ENCODE results near the gene ACAP1. TPM values are rescaled to one million over a fixed set of nuclear protein-coding genes. Genes with fewer than 3 reads are reported as not detected.

The ACAP1 gene
- total and polyA plus RNA-seq, 9 of the 15 experiments (the other 6 are each of a cell fraction or from before 2014, with no cell fraction given), result 0.15 to 8.5 (median 2.4) TPM

DNA sequence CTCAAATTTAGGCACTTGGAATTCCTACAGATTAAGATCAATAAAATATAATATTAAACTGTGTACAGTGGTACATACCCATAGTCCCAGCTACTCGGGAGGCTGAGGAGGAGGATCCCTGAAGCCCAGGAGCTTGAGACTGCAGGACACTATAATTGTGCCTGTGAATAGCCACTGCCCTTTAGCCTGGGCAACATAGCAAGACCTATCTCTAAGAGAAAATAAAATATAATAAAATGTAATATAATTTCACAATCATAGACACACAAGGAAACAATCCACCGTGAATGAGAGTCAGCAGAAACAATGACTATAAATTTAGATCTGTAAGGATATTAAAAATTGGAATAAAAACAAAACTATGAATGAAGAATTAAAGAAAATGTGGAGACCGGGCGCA, 34.5 kb downstream of the ACAP1 start (continued):
- TF ChIP-seq, protein P1, sequence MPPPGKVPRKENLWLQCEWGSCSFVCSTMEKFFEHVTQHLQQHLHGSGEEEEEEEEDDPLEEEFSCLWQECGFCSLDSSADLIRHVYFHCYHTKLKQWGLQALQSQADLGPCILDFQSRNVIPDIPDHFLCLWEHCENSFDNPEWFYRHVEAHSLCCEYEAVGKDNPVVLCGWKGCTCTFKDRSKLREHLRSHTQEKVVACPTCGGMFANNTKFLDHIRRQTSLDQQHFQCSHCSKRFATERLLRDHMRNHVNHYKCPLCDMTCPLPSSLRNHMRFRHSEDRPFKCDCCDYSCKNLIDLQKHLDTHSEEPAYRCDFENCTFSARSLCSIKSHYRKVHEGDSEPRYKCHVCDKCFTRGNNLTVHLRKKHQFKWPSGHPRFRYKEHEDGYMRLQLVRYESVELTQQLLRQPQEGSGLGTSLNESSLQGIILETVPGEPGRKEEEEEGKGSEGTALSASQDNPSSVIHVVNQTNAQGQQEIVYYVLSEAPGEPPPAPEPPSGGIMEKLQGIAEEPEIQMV (tag; conservative IDR thresholded peaks at IDR 0.05; ENCODE audit: low read depth), result no peak
- no peak for TF ChIP-seq JUNB (CRISPR knock-in tag; conservative IDR thresholded peaks at IDR 0.05)
- TF ChIP-seq, protein P2, sequence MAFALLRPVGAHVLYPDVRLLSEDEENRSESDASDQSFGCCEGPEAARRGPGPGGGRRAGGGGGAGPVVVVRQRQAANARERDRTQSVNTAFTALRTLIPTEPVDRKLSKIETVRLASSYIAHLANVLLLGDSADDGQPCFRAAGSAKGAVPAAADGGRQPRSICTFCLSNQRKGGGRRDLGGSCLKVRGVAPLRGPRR (CRISPR knock-in tag; IDR thresholded peaks at IDR 0.05), result no peak
- TF ChIP-seq XRCC4 (IDR thresholded peaks at IDR 0.05; ENCODE audit: extremely low read depth, insufficient read depth, insufficient read length), result no peak
- TF ChIP-seq ZNF174 (CRISPR knock-in tag; IDR thresholded peaks at IDR 0.05), result no peak
- no peak for TF ChIP-seq MED1 (CRISPR knock-in tag; IDR thresholded peaks at IDR 0.05; ENCODE audit: borderline replicate concordance)
- TF ChIP-seq, protein P3, sequence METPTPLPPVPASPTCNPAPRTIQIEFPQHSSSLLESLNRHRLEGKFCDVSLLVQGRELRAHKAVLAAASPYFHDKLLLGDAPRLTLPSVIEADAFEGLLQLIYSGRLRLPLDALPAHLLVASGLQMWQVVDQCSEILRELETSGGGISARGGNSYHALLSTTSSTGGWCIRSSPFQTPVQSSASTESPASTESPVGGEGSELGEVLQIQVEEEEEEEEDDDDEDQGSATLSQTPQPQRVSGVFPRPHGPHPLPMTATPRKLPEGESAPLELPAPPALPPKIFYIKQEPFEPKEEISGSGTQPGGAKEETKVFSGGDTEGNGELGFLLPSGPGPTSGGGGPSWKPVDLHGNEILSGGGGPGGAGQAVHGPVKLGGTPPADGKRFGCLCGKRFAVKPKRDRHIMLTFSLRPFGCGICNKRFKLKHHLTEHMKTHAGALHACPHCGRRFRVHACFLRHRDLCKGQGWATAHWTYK (CRISPR knock-in tag; IDR thresholded peaks at IDR 0.05), result no peak
- TF ChIP-seq, protein P4, sequence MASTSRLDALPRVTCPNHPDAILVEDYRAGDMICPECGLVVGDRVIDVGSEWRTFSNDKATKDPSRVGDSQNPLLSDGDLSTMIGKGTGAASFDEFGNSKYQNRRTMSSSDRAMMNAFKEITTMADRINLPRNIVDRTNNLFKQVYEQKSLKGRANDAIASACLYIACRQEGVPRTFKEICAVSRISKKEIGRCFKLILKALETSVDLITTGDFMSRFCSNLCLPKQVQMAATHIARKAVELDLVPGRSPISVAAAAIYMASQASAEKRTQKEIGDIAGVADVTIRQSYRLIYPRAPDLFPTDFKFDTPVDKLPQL (IDR thresholded peaks at IDR 0.05; ENCODE audit: extremely low read depth, insufficient read length), result no peak

Data from K562 (cell line).